Pancreas (tissue), 10 donors: ENCODE measurements around the gene TOR2A. TPM values are rescaled to one million over a fixed set of nuclear protein-coding genes. Genes with fewer than 3 reads are reported as not detected.

Source experiments
- ATAC-seq, 4 donors: fragments of 200-7000 bp; cut with Tn5 transposase; one replicate each; pipeline versions ENCODE4 v1.8.0 to v1.9.1; 2020; ENCODE audit warnings: mild to moderate bottlenecking in 4 of 4, moderate library complexity in 4 of 4
- DNase-seq, 6 donors: peaks; one replicate each; pipeline ENCODE4 v3.0.0-alpha.2; 2020
- FAIRE-seq: peaks from 2 replicates; lab custom pipeline; 2012; peaks lifted over from hg19 to GRCh38; lab: Jason Lieb, UNC
- H3K27ac ChIP-seq, 4 donors: fragments of 200-600 bp; sonication (generic); 1 replicate in 3 of 4; 2 replicates in 1 of 4; pipeline versions ENCODE4 v1.5.0 to v1.8.0; 2020
- H3K27me3 ChIP-seq, 4 donors: fragments of 200-600 bp; one replicate each; pipeline ENCODE4 v1.8.0; 2021
- H3K36me3 ChIP-seq, 3 donors: fragments of 200-600 bp; sonication (generic) in 1 of 3; one replicate each; pipeline versions ENCODE4 v1.5.0 to v1.8.0; 2020 to 2021
- H3K4me1 ChIP-seq, 3 donors: fragments of 200-600 bp; one replicate each; pipeline ENCODE4 v1.8.0; 2021
- H3K4me3 ChIP-seq, 4 donors: fragments of 200-600 bp; sonication (generic) in 2 of 4; one replicate each; pipeline versions ENCODE4 v1.5.0 to v1.8.0; 2020 to 2021
- H3K9me3 ChIP-seq, 4 donors: fragments of 200-600 bp; one replicate each; pipeline ENCODE4 v1.8.0; 2021
- WGBS, 2 donors: extraction: QIAGEN DNeasy Blood & Tissue Kit; methylation state at CpG; one replicate each; pipeline ENCODE4 v1.1.7; 2013; 5-methylcytosine and 5-hydroxymethylcytosine counted together
- intact Hi-C, 3 donors: fragments of 100-400 bp; cut with DNase I; formaldehyde crosslinking; loops; one replicate each; pipeline versions ENCODE4 v1.11.1 to v1.14.2; 2022
- polyA plus RNA-seq, 2 donors: library from polyadenylated mRNA; stranded (reverse); fragments of 200-250 nt; gene quantifications; one replicate each; pipeline ENCODE4 v1.2.3, GENCODE V29; 2013
- total RNA-seq, 6 donors: library from RNA; stranded (reverse); fragmentation: NEBNext Ultra II Directional in 4 of 6; extraction: Animal tissue kit (Norgen Biotek cat#: 25700) in 4 of 6; gene quantifications; one replicate each; pipeline versions ENCODE4 v1.2.1 to v1.2.4, GENCODE V29; 2021 to 2023
- TF ChIP-seq, protein P1 (sequence below), 4 donors: fragments of 200-600 bp; sonication (generic) in 3 of 4; IDR thresholded peaks; one replicate each; pipeline versions ENCODE4 v1.5.0 to v1.8.0; 2021; ENCODE audit warnings: antibody characterized with exemption in 4 of 4
- donor health status: healthy with polysubstance abuse.
- donor health status: DM: no; HTN: no; CAD: no; lungs with moderate emphysema.
- donor health status: DM: no; HTN: no; CAD: no.
- donor health status: control.
- donor health status: control.
- donor health status: Bipolar disorder and iron deficiency.
- donor health status: DM: yes; HTN: yes; CAD: no.
- donor health status: DM: no; HTN: no; CAD: no.
- donor health status: DM: no; HTN: no; CAD: no.
- donor health status: DM: yes; HTN: yes; CAD: no.

The TOR2A gene
- total and polyA plus RNA-seq, 8 donors: 4.2 to 17.5 (median 6.1) TPM

GRCh38 chr9:127732444-127732843 lies 2.6 kb downstream of the TOR2A start:
- intact Hi-C loops: loop anchor here in 2 of 3 donors (2.0 to 10.0 kb wide), 3 partner anchors 140 to 238 kb away; no protein-coding TSS in a partner anchor
- FAIRE-seq: no peak
- H3K36me3 ChIP-seq: no peaks in the 10 kb centered on the region

GRCh38 chr9:127731938-127732337 lies 3.2 kb downstream of the TOR2A start:
- Histone ChIP-seq H3K27me3 (no peaks in the 10 kb centered on the region), H3K4me1 (peaks cover 0 to 6% (median 4%) of the 10 kb centered on the region in 3 donors), H3K36me3 (no peaks in the 10 kb centered on the region), H3K4me3 (no peak overlapping the region), H3K27ac (no peak overlapping the region), H3K9me3 (no peaks in the 10 kb centered on the region)
- intact Hi-C loops: loop anchor here in 2 of 3 donors (2.0 to 10.0 kb wide), 3 partner anchors 140 to 237 kb away; no protein-coding TSS in a partner anchor
- no peak for FAIRE-seq
- TF ChIP-seq, protein P1, sequence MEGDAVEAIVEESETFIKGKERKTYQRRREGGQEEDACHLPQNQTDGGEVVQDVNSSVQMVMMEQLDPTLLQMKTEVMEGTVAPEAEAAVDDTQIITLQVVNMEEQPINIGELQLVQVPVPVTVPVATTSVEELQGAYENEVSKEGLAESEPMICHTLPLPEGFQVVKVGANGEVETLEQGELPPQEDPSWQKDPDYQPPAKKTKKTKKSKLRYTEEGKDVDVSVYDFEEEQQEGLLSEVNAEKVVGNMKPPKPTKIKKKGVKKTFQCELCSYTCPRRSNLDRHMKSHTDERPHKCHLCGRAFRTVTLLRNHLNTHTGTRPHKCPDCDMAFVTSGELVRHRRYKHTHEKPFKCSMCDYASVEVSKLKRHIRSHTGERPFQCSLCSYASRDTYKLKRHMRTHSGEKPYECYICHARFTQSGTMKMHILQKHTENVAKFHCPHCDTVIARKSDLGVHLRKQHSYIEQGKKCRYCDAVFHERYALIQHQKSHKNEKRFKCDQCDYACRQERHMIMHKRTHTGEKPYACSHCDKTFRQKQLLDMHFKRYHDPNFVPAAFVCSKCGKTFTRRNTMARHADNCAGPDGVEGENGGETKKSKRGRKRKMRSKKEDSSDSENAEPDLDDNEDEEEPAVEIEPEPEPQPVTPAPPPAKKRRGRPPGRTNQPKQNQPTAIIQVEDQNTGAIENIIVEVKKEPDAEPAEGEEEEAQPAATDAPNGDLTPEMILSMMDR (IDR thresholded peaks at IDR 0.05): no peak
- DNase-seq: peak in 1 of 6 donors; percentile 64
- 84 to 90% methylated on average over 16 of the region's 16 CpGs for WGBS, 2 donors
- no peak for ATAC-seq

More at GRCh38 chr9:127732444-127732843, 2.6 kb downstream of the TOR2A start:
- WGBS, 2 donors: 95 to 96% methylated on average over 21 of the region's 21 CpGs
- Histone ChIP-seq H3K4me1 (peaks cover 0 to 6% (median 4%) of the 10 kb centered on the region in 3 donors), H3K4me3 (no peak overlapping the region), H3K27ac (no peak overlapping the region), H3K9me3 (no peaks in the 10 kb centered on the region), H3K27me3 (no peaks in the 10 kb centered on the region)
- ATAC-seq (no peak), DNase-seq (peak in 1 of 6 donors; percentile 70)
- TF ChIP-seq, protein P1 (IDR thresholded peaks at IDR 0.05): no peak

DNA sequence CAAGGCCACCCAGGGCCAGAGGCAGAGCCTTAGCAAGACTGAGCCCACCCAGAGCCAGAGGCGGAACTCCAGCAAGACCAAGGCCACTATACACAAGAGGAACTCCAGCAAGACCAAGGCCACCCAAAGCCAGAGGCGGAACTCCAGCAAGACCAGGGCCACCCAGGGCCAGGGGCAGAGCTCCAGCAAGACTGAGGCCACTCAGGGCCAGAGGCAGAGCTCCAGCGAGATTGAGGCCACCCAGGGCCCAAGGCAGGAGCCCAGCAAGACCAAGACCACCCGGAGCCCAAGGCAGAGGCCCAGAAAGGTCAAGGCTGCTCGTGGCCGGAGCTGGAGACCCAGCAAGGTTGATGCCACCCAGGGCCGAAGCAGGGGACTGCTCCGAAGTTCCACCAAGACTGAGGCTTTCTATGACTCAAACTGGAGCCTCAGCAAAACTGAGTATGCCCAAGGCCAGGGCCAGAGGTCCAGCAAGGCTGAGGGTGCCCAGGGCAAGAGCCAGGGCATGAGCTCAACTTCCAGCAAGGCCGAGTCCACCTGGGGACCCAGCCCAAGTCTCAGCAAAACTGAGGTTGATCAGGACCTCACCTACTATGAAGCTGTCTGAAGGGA lies 4.2 kb downstream of the TOR2A start:
- DNase-seq (peak in 1 of 6 donors; percentile 57), ATAC-seq (no peak), FAIRE-seq (no peak)
- no peaks in the 10 kb centered on the region for H3K27me3 ChIP-seq
- intact Hi-C loops: loop anchor here in 2 of 3 donors (5.0 to 10.0 kb wide), 2 partner anchors 139 to 236 kb away; no protein-coding TSS in a partner anchor
- H3K4me1 ChIP-seq: peaks cover 0 to 6% (median 4%) of the 10 kb centered on the region in 3 donors
- TF ChIP-seq, protein P1 (IDR thresholded peaks at IDR 0.05): no peak
- no peak overlapping the region for H3K4me3 ChIP-seq
- WGBS, 2 donors: 82 to 86% methylated on average over 9 of the region's 9 CpGs
- H3K36me3 ChIP-seq: no peaks in the 10 kb centered on the region
- no peaks in the 10 kb centered on the region for H3K9me3 ChIP-seq
- H3K27ac ChIP-seq: no peak overlapping the region

DNA sequence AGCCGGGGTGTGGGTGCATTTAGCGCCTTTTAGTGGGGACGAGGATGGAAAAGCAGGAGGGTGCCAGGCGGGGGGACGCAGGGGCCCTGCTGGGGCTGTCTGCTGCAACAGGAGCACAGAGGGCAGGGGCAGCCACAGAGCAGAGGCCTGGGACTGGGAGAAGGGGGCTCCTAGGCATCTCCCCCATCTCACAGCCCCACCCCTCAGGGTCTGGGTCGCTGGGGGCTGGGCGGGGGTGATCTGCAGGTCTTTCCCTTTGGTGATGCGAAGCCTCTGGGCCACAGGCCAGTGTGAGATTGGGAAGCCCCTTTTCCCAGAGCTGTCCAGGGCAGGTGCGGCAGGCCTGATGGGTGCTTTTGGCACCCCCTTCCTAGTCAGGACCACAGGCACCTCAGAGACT lies 4.8 kb downstream of the TOR2A start:
- intact Hi-C loops: loop anchor here in 2 of 3 donors (5.0 to 10.0 kb wide), 2 partner anchors 138 to 235 kb away; no protein-coding TSS in a partner anchor
- peak in 1 of 6 donors; percentile 61 for DNase-seq

More for the DNA sequence above, 4.8 kb downstream of the TOR2A start:
- Histone ChIP-seq H3K27me3 (no peaks in the 10 kb centered on the region), H3K4me3 (no peak overlapping the region), H3K27ac (no peak overlapping the region), H3K36me3 (no peaks in the 10 kb centered on the region), H3K4me1 (peaks cover 0 to 6% (median 4%) of the 10 kb centered on the region in 3 donors), H3K9me3 (no peaks in the 10 kb centered on the region)
- TF ChIP-seq, protein P1 (IDR thresholded peaks at IDR 0.05): no peak
- ATAC-seq (no peak), FAIRE-seq (no peak)
- WGBS, 2 donors: 87 to 91% methylated on average over 9 of the region's 9 CpGs
